Stimulated activated memory B cell treated with anti-CD40 and anti-IgM and Interleukin-4, amounts not matched to agents 10 μg/mL and 1 μg/mL and 100 μg/mL, for 72 hours (primary cell): ENCODE results near the gene TSLP.
A peak's percentile ranks its signal among the peaks of the same experiment; 100 is the strongest.

Experiments used
- ATAC-seq: fragments of 150-1000 bp; cut with Tn5 transposase; 2 replicates; pipeline ENCODE4 v1.10.0; 2021
- H3K27ac Mint-ChIP-seq: one replicate; pipeline ENCODE4 v1.8.0; 2022; ENCODE audit warnings: mild to moderate bottlenecking, mixed read lengths
- H3K27me3 Mint-ChIP-seq: one replicate; pipeline ENCODE4 v1.8.0; 2022; ENCODE audit warnings: mixed read lengths
- H3K36me3 Mint-ChIP-seq: one replicate; pipeline ENCODE4 v1.8.0; 2022; ENCODE audit warnings: mixed read lengths
- H3K4me1 Mint-ChIP-seq: one replicate; pipeline ENCODE4 v1.8.0; 2022; ENCODE audit warnings: mixed read lengths
- H3K4me3 Mint-ChIP-seq: one replicate; pipeline ENCODE4 v1.8.0; 2022; ENCODE audit warnings: mild to moderate bottlenecking, moderate library complexity, mixed read lengths
- H3K9me3 Mint-ChIP-seq: one replicate; pipeline ENCODE4 v1.8.0; 2022; ENCODE audit warnings: mixed read lengths

Gene TSLP

GRCh38 chr5:111075520-111075919 is 4.0 kb downstream of the TSLP start:
- peaks cover 20% of the 10 kb centered on the region for H3K4me1 Mint-ChIP-seq
- no peaks in the 10 kb centered on the region for H3K9me3 Mint-ChIP-seq
- ATAC-seq: no peak

GRCh38 chr5:111076091-111076490 is 4.6 kb downstream of the TSLP start:
- H3K27ac Mint-ChIP-seq: no peak overlapping the region
- ATAC-seq: no peak
- no peak overlapping the region for H3K4me3 Mint-ChIP-seq
- peaks cover 14% of the 10 kb centered on the region for H3K4me1 Mint-ChIP-seq
- no peaks in the 10 kb centered on the region for H3K9me3 Mint-ChIP-seq
- peaks cover 75% of the 10 kb centered on the region for H3K27me3 Mint-ChIP-seq
- no peaks in the 10 kb centered on the region for H3K36me3 Mint-ChIP-seq

More at GRCh38 chr5:111075520-111075919, 4.0 kb downstream of the TSLP start:
- H3K4me3 Mint-ChIP-seq: no peak overlapping the region
- peaks cover 77% of the 10 kb centered on the region for H3K27me3 Mint-ChIP-seq
- H3K27ac Mint-ChIP-seq: no peak overlapping the region
- no peaks in the 10 kb centered on the region for H3K36me3 Mint-ChIP-seq

GRCh38 chr5:111077678-111078077 is 6.2 kb downstream of the TSLP start:
- no peak for ATAC-seq
- Mint-ChIP-seq H3K4me1 (peaks cover 10% of the 10 kb centered on the region), H3K4me3 (no peak overlapping the region), H3K9me3 (no peaks in the 10 kb centered on the region), H3K27ac (no peak overlapping the region), H3K36me3 (no peaks in the 10 kb centered on the region), H3K27me3 (peaks cover 73% of the 10 kb centered on the region)

GRCh38 chr5:111079846-111080245 is 8.3 kb downstream of the TSLP start:
- Mint-ChIP-seq H3K36me3 (no peaks in the 10 kb centered on the region), H3K4me3 (no peak overlapping the region), H3K27me3 (peaks cover 59% of the 10 kb centered on the region), H3K27ac (no peak overlapping the region), H3K9me3 (no peaks in the 10 kb centered on the region), H3K4me1 (peaks cover 7% of the 10 kb centered on the region)
- ATAC-seq: no peak

GRCh38 chr5:111083323-111083722 is 11.8 kb downstream of the TSLP start:
- Mint-ChIP-seq H3K4me1 (peaks cover 7% of the 10 kb centered on the region), H3K27me3 (peaks cover 35% of the 10 kb centered on the region), H3K9me3 (no peaks in the 10 kb centered on the region), H3K36me3 (no peaks in the 10 kb centered on the region), H3K27ac (no peak overlapping the region), H3K4me3 (no peak overlapping the region)
- ATAC-seq: no peak

- peaks cover 11% of the 10 kb centered on the region for H3K36me3 Mint-ChIP-seq
- ATAC-seq: peak; percentile 97
- H3K4me1 Mint-ChIP-seq: peaks cover 45% of the 10 kb centered on the region
- peaks cover 21% of the 10 kb centered on the region for H3K27me3 Mint-ChIP-seq
- H3K9me3 Mint-ChIP-seq: peaks cover 2% of the 10 kb centered on the region
- peak within 1 kb of the TSS; percentile 89 for H3K4me3 Mint-ChIP-seq
- H3K27ac Mint-ChIP-seq: peak within 1 kb of the TSS; percentile 93
Measured at GRCh38 chr5:111092062-111092853, 20.7 kb downstream of the TSLP start, which contains the start of gene WDR36. Gene WDR36, plus strand, starts transcription at chr5:111092348. Its CDS starts 109 bp downstream, at chr5:111092457.

GRCh38 chr5:111095982-111096381 is 24.5 kb downstream of the TSLP start:
- Mint-ChIP-seq H3K4me3 (no peak overlapping the region), H3K27me3 (peaks cover 2% of the 10 kb centered on the region), H3K9me3 (no peaks in the 10 kb centered on the region), H3K27ac (no peak overlapping the region), H3K36me3 (peaks cover 21% of the 10 kb centered on the region), H3K4me1 (peaks cover 54% of the 10 kb centered on the region)
- ATAC-seq: no peak

GRCh38 chr5:111099058-111099778 is 27.7 kb downstream of the TSLP start:
- Mint-ChIP-seq H3K4me1 (peaks cover 29% of the 10 kb centered on the region), H3K27ac (no peak overlapping the region), H3K9me3 (no peaks in the 10 kb centered on the region), H3K36me3 (peaks cover 42% of the 10 kb centered on the region), H3K27me3 (no peaks in the 10 kb centered on the region), H3K4me3 (no peak overlapping the region)
- no peak for ATAC-seq

GRCh38 chr5:111106320-111106948 is 34.9 kb downstream of the TSLP start:
- Mint-ChIP-seq H3K4me3 (no peak overlapping the region), H3K36me3 (peaks cover 52% of the 10 kb centered on the region), H3K4me1 (no peaks in the 10 kb centered on the region), H3K27me3 (no peaks in the 10 kb centered on the region), H3K27ac (no peak overlapping the region), H3K9me3 (no peaks in the 10 kb centered on the region)
- ATAC-seq: no peak

GRCh38 chr5:111107371-111107770 is 35.9 kb downstream of the TSLP start:
- Mint-ChIP-seq H3K36me3 (peaks cover 55% of the 10 kb centered on the region), H3K4me3 (no peak overlapping the region), H3K27me3 (no peaks in the 10 kb centered on the region), H3K4me1 (no peaks in the 10 kb centered on the region), H3K9me3 (no peaks in the 10 kb centered on the region), H3K27ac (no peak overlapping the region)
- ATAC-seq: no peak

- Mint-ChIP-seq H3K4me3 (no peak overlapping the region), H3K36me3 (peaks cover 31% of the 10 kb centered on the region), H3K27ac (no peak overlapping the region), H3K4me1 (peaks cover 10% of the 10 kb centered on the region), H3K9me3 (no peaks in the 10 kb centered on the region), H3K27me3 (no peaks in the 10 kb centered on the region)
- ATAC-seq: no peak
Measured at GRCh38 chr5:111111956-111112355, 40.4 kb downstream of the TSLP start.

GRCh38 chr5:111113678-111114077 is 42.2 kb downstream of the TSLP start:
- H3K9me3 Mint-ChIP-seq: no peaks in the 10 kb centered on the region
- no peak overlapping the region for H3K4me3 Mint-ChIP-seq
- ATAC-seq: no peak
- peak overlapping the region; percentile 42 for H3K27ac Mint-ChIP-seq
- peaks cover 36% of the 10 kb centered on the region for H3K36me3 Mint-ChIP-seq
- H3K27me3 Mint-ChIP-seq: no peaks in the 10 kb centered on the region
- peaks cover 10% of the 10 kb centered on the region for H3K4me1 Mint-ChIP-seq

GRCh38 chr5:111115229-111115628 is 43.7 kb downstream of the TSLP start:
- Mint-ChIP-seq H3K27me3 (no peaks in the 10 kb centered on the region), H3K9me3 (no peaks in the 10 kb centered on the region), H3K4me1 (peaks cover 10% of the 10 kb centered on the region), H3K4me3 (no peak overlapping the region), H3K36me3 (peaks cover 42% of the 10 kb centered on the region), H3K27ac (no peak overlapping the region)
- no peak for ATAC-seq

- Mint-ChIP-seq H3K9me3 (no peaks in the 10 kb centered on the region), H3K4me3 (no peak overlapping the region), H3K36me3 (peaks cover 55% of the 10 kb centered on the region), H3K27me3 (no peaks in the 10 kb centered on the region), H3K4me1 (peaks cover 10% of the 10 kb centered on the region), H3K27ac (no peak overlapping the region)
- no peak for ATAC-seq
Measured at GRCh38 chr5:111116550-111116949, 45.0 kb downstream of the TSLP start.

- no peaks in the 10 kb centered on the region for H3K9me3 Mint-ChIP-seq
- no peak overlapping the region for H3K4me3 Mint-ChIP-seq
- peaks cover 10% of the 10 kb centered on the region for H3K4me1 Mint-ChIP-seq
- peaks cover 56% of the 10 kb centered on the region for H3K36me3 Mint-ChIP-seq
- H3K27ac Mint-ChIP-seq: no peak overlapping the region
- ATAC-seq: no peak
- no peaks in the 10 kb centered on the region for H3K27me3 Mint-ChIP-seq
Measured at GRCh38 chr5:111117136-111117535, 45.6 kb downstream of the TSLP start.
